OCI-LY1 (cell line): Measurements from ENCODE around the gene CHN2.

Experiments used
- H2AFZ ChIP-seq: fragments of 200-600 bp; sonication (generic), shearing (Covaris generic); 2 replicates; pipeline ENCODE4 v1.6.0; 2014; ENCODE audit warnings: antibody characterized with exemption, mild to moderate bottlenecking, low read length
- H3F3A ChIP-seq: fragments of 200-600 bp; sonication (generic), shearing (Covaris generic); 2 replicates; pipeline ENCODE4 v1.6.0; 2014; ENCODE audit warnings: mild to moderate bottlenecking, antibody characterized with exemption, low read length, moderate library complexity; ENCODE audit not compliant: insufficient read depth
- H3K27ac ChIP-seq: fragments of 200-600 bp; sonication (generic); 2 replicates; pipeline ENCODE4 v1.5.1; 2014; ENCODE audit warnings: low read length, mixed run types, mild to moderate bottlenecking, low read depth; ENCODE audit not compliant: poor library complexity, severe bottlenecking
- H3K27me3 ChIP-seq: fragments of 200-600 bp; sonication (generic); 2 replicates; pipeline ENCODE4 v1.6.0; 2014; ENCODE audit warnings: antibody characterized with exemption, mild to moderate bottlenecking, low read length, moderate library complexity; ENCODE audit not compliant: insufficient read depth
- H3K36me3 ChIP-seq: fragments of 200-600 bp; sonication (generic); 2 replicates; pipeline ENCODE4 v1.6.1; 2014; ENCODE audit warnings: mild to moderate bottlenecking, antibody characterized with exemption, low read length, moderate library complexity, mixed read lengths; ENCODE audit not compliant: insufficient read depth
- H3K4me1 ChIP-seq: fragments of 200-600 bp; sonication (generic); 2 replicates; pipeline ENCODE4 v1.5.1; 2014; ENCODE audit warnings: mild to moderate bottlenecking, low read length, moderate library complexity; ENCODE audit not compliant: insufficient read depth, severe bottlenecking
- H3K4me2 ChIP-seq: fragments of 200-600 bp; sonication (generic), shearing (Covaris generic); 2 replicates; pipeline ENCODE4 v1.6.1; 2014; ENCODE audit warnings: low read length
- H3K4me3 ChIP-seq: fragments of 200-600 bp; sonication (generic); 2 replicates; pipeline ENCODE4 v1.5.1; 2014; ENCODE audit warnings: low read length, low read depth, mild to moderate bottlenecking, mixed read lengths; ENCODE audit not compliant: poor library complexity, severe bottlenecking
- H3K79me2 ChIP-seq: fragments of 200-600 bp; shearing (Covaris generic); 2 replicates; pipeline ENCODE4 v1.6.1; 2016; ENCODE audit warnings: mixed run types, low read length, mixed read lengths; ENCODE audit not compliant: insufficient read depth
- H3K9ac ChIP-seq: fragments of 200-600 bp; sonication (generic), shearing (Covaris generic); 2 replicates; pipeline ENCODE4 v1.6.1; 2014; ENCODE audit warnings: mild to moderate bottlenecking, low read length, mixed read lengths
- H3K9me2 ChIP-seq: fragments of 200-600 bp; sonication (generic), shearing (Covaris generic); 2 replicates; pipeline ENCODE4 v1.6.1; 2014; ENCODE audit warnings: low read depth, mild to moderate bottlenecking, low read length, mixed read lengths
- H3K9me3 ChIP-seq: fragments of 200-600 bp; shearing (Covaris generic); 2 replicates; pipeline ENCODE4 v1.6.1; 2014; ENCODE audit warnings: low read length, mixed read lengths
- H4K20me1 ChIP-seq: fragments of 200-600 bp; sonication (generic), shearing (Covaris generic); 2 replicates; pipeline ENCODE4 v1.6.0; 2016; ENCODE audit warnings: mild to moderate bottlenecking, low read length; ENCODE audit not compliant: insufficient read depth
- CTCF ChIP-seq: fragments of 200-600 bp; sonication (generic), shearing (Covaris generic); IDR thresholded peaks from 2 replicates; pipeline ENCODE4 v1.5.1; 2017; ENCODE audit warnings: mild to moderate bottlenecking, antibody characterized with exemption, low read length, moderate library complexity, mixed read lengths
- EZH2 ChIP-seq: fragments of 200-600 bp; sonication (generic), shearing (Covaris generic); IDR thresholded peaks from 2 replicates; pipeline ENCODE4 v1.8.0; 2017; ENCODE audit warnings: borderline replicate concordance, mixed run types, mild to moderate bottlenecking, antibody characterized with exemption, low read length, moderate library complexity, mixed read lengths

CHN2 gene

GRCh38 chr7:29281782-29282541 lies 87.4 kb downstream of the CHN2 start:
- Histone ChIP-seq H3K9me3 (no peaks in the 10 kb centered on the region), H3K4me2 (no peak overlapping the region), H3K4me3 (no peak overlapping the region), H3K27ac (no peak overlapping the region), H3K27me3 (no peaks in the 10 kb centered on the region; the same call in 1 of the 2 replicates), H3K9me2 (no peaks in the 10 kb centered on the region), H2AFZ (no peak overlapping the region), H3K79me2 (no peaks in the 10 kb centered on the region), H3K9ac (no peak overlapping the region), H3K36me3 (no peaks in the 10 kb centered on the region), H3K4me1 (no peaks in the 10 kb centered on the region), H4K20me1 (no peaks in the 10 kb centered on the region), H3F3A (no peaks in the 10 kb centered on the region)
- TF ChIP-seq EZH2 = no peak
- TF ChIP-seq CTCF = no peak

GRCh38 chr7:29282819-29283414 lies 88.3 kb downstream of the CHN2 start:
- Histone ChIP-seq H3K79me2 (no peaks in the 10 kb centered on the region), H3K9ac (no peak overlapping the region), H3K27me3 (no peaks in the 10 kb centered on the region; the same call in 1 of the 2 replicates), H3K9me2 (no peaks in the 10 kb centered on the region), H3K27ac (no peak overlapping the region), H3K9me3 (no peaks in the 10 kb centered on the region), H3K4me3 (no peak overlapping the region), H2AFZ (no peak overlapping the region), H3K4me1 (no peaks in the 10 kb centered on the region), H3K4me2 (no peak overlapping the region), H3K36me3 (no peaks in the 10 kb centered on the region), H3F3A (no peaks in the 10 kb centered on the region), H4K20me1 (no peaks in the 10 kb centered on the region)
- TF ChIP-seq EZH2 = no peak

DNA sequence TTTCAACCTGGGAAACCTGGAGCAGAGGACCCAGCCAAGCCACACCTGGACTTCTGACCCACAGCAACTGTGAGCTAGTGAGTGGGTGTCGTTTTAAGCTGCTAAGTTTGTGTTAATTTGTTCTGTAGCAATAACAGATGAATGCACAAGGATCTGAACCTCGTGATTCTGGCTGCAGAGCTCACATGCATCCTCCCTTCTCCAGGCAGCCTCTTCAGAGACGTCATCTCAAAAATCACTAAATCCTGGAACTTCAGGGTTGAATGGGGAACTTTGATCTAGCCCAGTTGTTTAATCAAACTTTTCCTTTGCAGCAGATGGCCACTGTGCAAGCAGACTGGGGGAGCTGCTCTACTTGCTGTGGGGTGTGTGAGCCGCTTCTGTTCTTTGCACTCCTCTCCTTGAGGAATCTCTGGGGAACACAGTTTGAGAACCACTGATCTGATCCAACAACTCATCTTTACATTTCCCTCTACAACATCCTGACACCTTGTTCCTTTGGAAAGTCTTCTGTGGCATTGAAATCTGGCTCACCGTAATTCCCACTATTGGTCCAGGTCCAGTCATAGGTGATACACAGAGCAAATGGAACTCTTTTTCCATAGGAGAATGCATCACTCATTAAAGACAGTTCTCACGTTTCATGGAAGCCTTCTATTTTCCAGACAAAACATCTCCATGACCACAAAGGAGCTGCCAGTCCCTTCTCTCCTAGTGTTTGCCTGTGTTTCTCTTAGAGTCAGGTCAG lies 90.3 kb downstream of the CHN2 start:
- Histone ChIP-seq H3K9me2 (no peaks in the 10 kb centered on the region), H3K9me3 (no peaks in the 10 kb centered on the region), H3K4me2 (no peak overlapping the region), H3K4me1 (no peaks in the 10 kb centered on the region), H3K27ac (no peak overlapping the region), H3K4me3 (no peak overlapping the region), H4K20me1 (no peaks in the 10 kb centered on the region), H3K36me3 (no peaks in the 10 kb centered on the region), H3K79me2 (no peaks in the 10 kb centered on the region), H2AFZ (no peak overlapping the region), H3F3A (no peaks in the 10 kb centered on the region), H3K27me3 (no peaks in the 10 kb centered on the region; the same call in 1 of the 2 replicates), H3K9ac (no peak overlapping the region)
- TF ChIP-seq EZH2 (no peak), CTCF (no peak)
